WTC11 (cell line): Measurements from ENCODE around the gene QTRT2. TPM values are rescaled to one million over a fixed set of nuclear protein-coding genes. Genes with fewer than 3 reads are reported as not detected.

Experiments used
- ATAC-seq: fragments of 200-7000 bp; cut with Tn5 transposase; 2 replicates; pipeline ENCODE4 v1.10.0; 2021; ENCODE audit warnings: mild to moderate bottlenecking, moderate library complexity
- CTCF ChIA-PET: fragments of 300-600 bp; sonication (Branson Sonifier 250); formaldehyde crosslinking; loops from one replicate; lab custom pipeline; 2021; ENCODE audit warnings: antibody characterized with exemption; lab: Charles Lee
- POLR2A ChIA-PET: fragments of 350-600 bp; sonication (Branson Sonifier 250); formaldehyde crosslinking; loops from one replicate; lab custom pipeline; 2021; ENCODE audit warnings: antibody characterized with exemption; lab: Charles Lee
- DNase-seq: peaks from one replicate; pipeline ENCODE4 v3.0.0; 2021; ENCODE audit warnings: low spot score
- H3K27ac Mint-ChIP-seq: 2 replicates; pipeline ENCODE4 v1.8.0; 2021; ENCODE audit warnings: mixed read lengths
- H3K27me3 Mint-ChIP-seq: 2 replicates; pipeline ENCODE4 v1.8.0; 2021; ENCODE audit warnings: low read depth, mild to moderate bottlenecking, moderate library complexity, mixed read lengths
- H3K36me3 Mint-ChIP-seq: 2 replicates; pipeline ENCODE4 v1.8.0; 2021; ENCODE audit warnings: mixed read lengths
- H3K4me1 Mint-ChIP-seq: 2 replicates; pipeline ENCODE4 v1.8.0; 2022; ENCODE audit warnings: mixed read lengths
- H3K4me3 Mint-ChIP-seq: 2 replicates; pipeline ENCODE4 v1.8.0; 2021; ENCODE audit warnings: mild to moderate bottlenecking, moderate library complexity, mixed read lengths
- H3K9me3 Mint-ChIP-seq: 2 replicates; pipeline ENCODE4 v1.8.0; 2021; ENCODE audit warnings: mixed read lengths
- ATF1 ChIP-seq: sonication (generic); formaldehyde crosslinking; IDR thresholded peaks from 2 replicates; pipeline ENCODE4 v1.8.1; 2023; ENCODE audit warnings: mild to moderate bottlenecking, moderate library complexity, missing genetic modification reagents
- ATF6 ChIP-seq: sonication (generic); formaldehyde crosslinking; IDR thresholded peaks from 2 replicates; pipeline ENCODE4 v1.8.1; 2023; ENCODE audit warnings: mild to moderate bottlenecking, missing genetic modification reagents
- ERG ChIP-seq: fragments of 250-450 bp; sonication (Bioruptor Pico); IDR thresholded peaks from 2 replicates; pipeline ENCODE4 v1.8.0; 2021; ENCODE audit warnings: mild to moderate bottlenecking
- GTF2I ChIP-seq: fragments of 250-450 bp; sonication (Bioruptor Pico); conservative IDR thresholded peaks from 2 replicates; pipeline ENCODE4 v1.4.0; 2021; ENCODE audit warnings: mild to moderate bottlenecking
- JUN ChIP-seq: sonication (generic); formaldehyde crosslinking; IDR thresholded peaks from 2 replicates; pipeline ENCODE4 v1.8.0; 2023; ENCODE audit warnings: mild to moderate bottlenecking, missing genetic modification reagents
- MYBL2 ChIP-seq: sonication (generic); formaldehyde crosslinking; IDR thresholded peaks from 2 replicates; pipeline ENCODE4 v1.8.1; 2023; ENCODE audit warnings: mild to moderate bottlenecking, moderate library complexity, missing genetic modification reagents
- NFATC4 ChIP-seq: fragments of 250-450 bp; sonication (Bioruptor Pico); IDR thresholded peaks from 2 replicates; pipeline ENCODE4 v1.9.0; 2021; ENCODE audit warnings: mild to moderate bottlenecking
- NR1H2 ChIP-seq: sonication (generic); formaldehyde crosslinking; IDR thresholded peaks from 2 replicates; pipeline ENCODE4 v1.9.0; 2021; ENCODE audit warnings: mild to moderate bottlenecking, moderate library complexity, missing genetic modification reagents
- PRRX2 ChIP-seq: fragments of 250-450 bp; sonication (Bioruptor Pico); IDR thresholded peaks from 2 replicates; pipeline ENCODE4 v1.8.0; 2021; ENCODE audit warnings: mild to moderate bottlenecking
- RELA ChIP-seq: sonication (generic); formaldehyde crosslinking; IDR thresholded peaks from 2 replicates; pipeline ENCODE4 v1.8.1; 2022; ENCODE audit warnings: missing genetic modification reagents, mild to moderate bottlenecking, borderline replicate concordance
- SP1 ChIP-seq: sonication (generic); formaldehyde crosslinking; conservative IDR thresholded peaks from 2 replicates; pipeline ENCODE4 v1.8.1; 2022; ENCODE audit warnings: missing genetic modification reagents
- STAT6 ChIP-seq: sonication (generic); formaldehyde crosslinking; conservative IDR thresholded peaks from 2 replicates; pipeline ENCODE4 v1.8.1; 2023; ENCODE audit warnings: mild to moderate bottlenecking, low read depth, missing genetic modification reagents, moderate library complexity
- TEAD1 ChIP-seq: sonication (generic); formaldehyde crosslinking; IDR thresholded peaks from 2 replicates; pipeline ENCODE4 v1.8.0; 2022; ENCODE audit warnings: mild to moderate bottlenecking, missing genetic modification reagents
- TEAD4 ChIP-seq: sonication (generic); formaldehyde crosslinking; IDR thresholded peaks from 2 replicates; pipeline ENCODE4 v1.8.0; 2022; ENCODE audit warnings: mild to moderate bottlenecking, missing genetic modification reagents
- ZNF263 ChIP-seq: sonication (generic); formaldehyde crosslinking; IDR thresholded peaks from 2 replicates; pipeline ENCODE4 v1.8.1; 2022; ENCODE audit warnings: low read depth, mild to moderate bottlenecking, moderate library complexity, missing genetic modification reagents
- ZNF416 ChIP-seq: fragments of 250-450 bp; sonication (Bioruptor Pico); IDR thresholded peaks from 2 replicates; pipeline ENCODE4 v1.9.0; 2021; ENCODE audit warnings: mild to moderate bottlenecking, inconsistent platforms
- ZNF423 ChIP-seq: fragments of 250-450 bp; sonication (Bioruptor Pico); IDR thresholded peaks from 2 replicates; pipeline ENCODE4 v2.1.2; 2022; ENCODE audit warnings: mild to moderate bottlenecking, moderate library complexity
- total RNA-seq: library from RNA; stranded (reverse); gene quantifications from 3 replicates; pipeline ENCODE4 v1.2.3, GENCODE V29; 2021
- TF ChIP-seq, protein P1 (sequence below): sonication (generic); formaldehyde crosslinking; IDR thresholded peaks from 2 replicates; pipeline ENCODE4 v1.8.1; 2023; ENCODE audit warnings: mild to moderate bottlenecking, missing genetic modification reagents
- TF ChIP-seq, protein P2 (sequence below): fragments of 250-450 bp; sonication (Bioruptor Pico); conservative IDR thresholded peaks from 2 replicates; pipeline ENCODE4 v1.9.0; 2021; ENCODE audit warnings: mild to moderate bottlenecking
- TF ChIP-seq, protein P3 (sequence below): sonication (generic); formaldehyde crosslinking; IDR thresholded peaks from 2 replicates; pipeline ENCODE4 v1.8.0; 2023; ENCODE audit warnings: mild to moderate bottlenecking, missing genetic modification reagents

QTRT2 gene
- total RNA-seq, 1 experiment from 2014 or later = 40.0 TPM

DNA sequence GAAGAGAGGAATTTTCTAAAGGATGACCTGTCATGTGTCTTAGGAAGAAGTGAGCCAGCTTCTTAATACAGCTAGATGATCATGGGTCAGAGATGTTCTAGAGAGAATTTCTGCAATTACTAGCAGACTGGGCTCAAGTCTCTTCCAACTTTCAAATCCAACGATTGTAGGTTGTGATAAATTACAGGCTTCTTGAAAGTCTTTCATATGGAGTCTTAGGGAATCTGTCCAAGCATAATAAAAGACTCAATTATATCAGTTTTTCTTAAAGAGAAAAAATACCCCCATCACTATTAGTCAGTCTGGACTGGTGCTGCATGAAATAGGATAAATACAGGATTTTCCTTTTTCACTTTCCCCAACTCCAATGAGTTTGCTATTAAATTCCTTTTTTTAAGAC is 63.2 kb downstream of the QTRT2 start:
- no peaks in the 10 kb centered on the region for H3K27me3 Mint-ChIP-seq
- CTCF ChIA-PET = interaction anchor here (0.8 kb wide), 1 partner anchor 28 kb away, joined by 3 read pairs; no protein-coding TSS in a partner anchor
- no peaks in the 10 kb centered on the region for H3K36me3 Mint-ChIP-seq
- no peak overlapping the region for H3K4me3 Mint-ChIP-seq
- ATAC-seq = no peak
- H3K27ac Mint-ChIP-seq = no peak overlapping the region
- peaks cover 13% of the 10 kb centered on the region; the same call in 1 of the 2 replicates for H3K9me3 Mint-ChIP-seq
- POLR2A ChIA-PET = no interaction called here
- H3K4me1 Mint-ChIP-seq = peaks cover 13% of the 10 kb centered on the region
- no peak for DNase-seq
- TF ChIP-seq JUN (CRISPR knock-in tag) (no peak), RELA (CRISPR knock-in tag) (no peak), ZNF263 (CRISPR knock-in tag) (no peak), ATF6 (no peak), NFATC4 (CRISPR knock-in tag) (no peak), ERG (CRISPR knock-in tag) (no peak), NR1H2 (no peak), TEAD4 (no peak), ATF1 (CRISPR knock-in tag) (no peak)
- TF ChIP-seq, protein P1, sequence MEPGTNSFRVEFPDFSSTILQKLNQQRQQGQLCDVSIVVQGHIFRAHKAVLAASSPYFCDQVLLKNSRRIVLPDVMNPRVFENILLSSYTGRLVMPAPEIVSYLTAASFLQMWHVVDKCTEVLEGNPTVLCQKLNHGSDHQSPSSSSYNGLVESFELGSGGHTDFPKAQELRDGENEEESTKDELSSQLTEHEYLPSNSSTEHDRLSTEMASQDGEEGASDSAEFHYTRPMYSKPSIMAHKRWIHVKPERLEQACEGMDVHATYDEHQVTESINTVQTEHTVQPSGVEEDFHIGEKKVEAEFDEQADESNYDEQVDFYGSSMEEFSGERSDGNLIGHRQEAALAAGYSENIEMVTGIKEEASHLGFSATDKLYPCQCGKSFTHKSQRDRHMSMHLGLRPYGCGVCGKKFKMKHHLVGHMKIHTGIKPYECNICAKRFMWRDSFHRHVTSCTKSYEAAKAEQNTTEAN (CRISPR knock-in tag) = no peak
- TF ChIP-seq, all 79 proteins: peak for 0

- Mint-ChIP-seq H3K27ac (no peak overlapping the region), H3K27me3 (no peaks in the 10 kb centered on the region), H3K9me3 (peaks cover 13% of the 10 kb centered on the region; the same call in 1 of the 2 replicates), H3K36me3 (no peaks in the 10 kb centered on the region), H3K4me1 (peaks cover 13% of the 10 kb centered on the region), H3K4me3 (no peak overlapping the region)
- DNase-seq = no peak
- ChIA-PET POLR2A (no interaction called here), CTCF (no interaction called here)
- ATAC-seq = no peak
- TF ChIP-seq ZNF423 (CRISPR knock-in tag) (no peak), GTF2I (no peak), ATF6 (no peak), ZNF416 (no peak), SP1 (CRISPR knock-in tag) (no peak), MYBL2 (no peak), STAT6 (no peak), TEAD4 (no peak), NFATC4 (CRISPR knock-in tag) (no peak), TEAD1 (CRISPR knock-in tag) (no peak), PRRX2 (CRISPR knock-in tag) (no peak)
- TF ChIP-seq, protein P2, sequence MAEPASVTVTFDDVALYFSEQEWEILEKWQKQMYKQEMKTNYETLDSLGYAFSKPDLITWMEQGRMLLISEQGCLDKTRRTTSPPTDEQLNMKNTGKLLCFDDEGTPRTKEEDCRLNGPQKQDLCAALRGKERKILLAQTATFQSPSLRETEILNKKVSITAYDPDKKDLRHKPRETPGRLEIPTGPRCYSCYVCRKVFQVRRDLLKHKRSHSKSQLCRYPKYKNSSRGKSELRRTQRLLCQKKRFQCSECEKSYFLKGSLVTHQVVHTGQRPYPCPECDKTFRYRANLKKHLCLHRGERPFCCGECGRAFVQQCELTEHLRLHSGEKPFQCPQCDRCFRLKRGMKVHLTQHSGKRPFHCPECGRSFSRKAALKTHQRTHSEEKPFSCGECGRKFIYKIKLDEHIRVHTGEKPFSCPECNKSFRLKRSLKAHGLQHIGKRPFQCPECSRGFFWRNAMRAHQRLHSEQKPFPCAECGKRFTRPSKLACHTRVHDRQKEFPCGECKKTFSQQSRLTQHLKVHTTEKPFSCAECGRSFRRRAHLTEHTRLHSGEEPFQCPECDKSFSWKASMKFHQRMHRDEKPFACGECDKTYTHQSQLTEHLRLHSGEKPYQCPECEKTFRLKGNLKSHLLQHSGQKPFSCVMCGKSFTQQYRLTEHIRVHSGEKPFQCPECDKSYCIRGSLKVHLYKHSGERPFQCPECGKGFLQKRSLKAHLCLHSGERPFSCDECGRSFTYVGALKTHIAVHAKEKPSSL (CRISPR knock-in tag) = no peak
- TF ChIP-seq, protein P3, sequence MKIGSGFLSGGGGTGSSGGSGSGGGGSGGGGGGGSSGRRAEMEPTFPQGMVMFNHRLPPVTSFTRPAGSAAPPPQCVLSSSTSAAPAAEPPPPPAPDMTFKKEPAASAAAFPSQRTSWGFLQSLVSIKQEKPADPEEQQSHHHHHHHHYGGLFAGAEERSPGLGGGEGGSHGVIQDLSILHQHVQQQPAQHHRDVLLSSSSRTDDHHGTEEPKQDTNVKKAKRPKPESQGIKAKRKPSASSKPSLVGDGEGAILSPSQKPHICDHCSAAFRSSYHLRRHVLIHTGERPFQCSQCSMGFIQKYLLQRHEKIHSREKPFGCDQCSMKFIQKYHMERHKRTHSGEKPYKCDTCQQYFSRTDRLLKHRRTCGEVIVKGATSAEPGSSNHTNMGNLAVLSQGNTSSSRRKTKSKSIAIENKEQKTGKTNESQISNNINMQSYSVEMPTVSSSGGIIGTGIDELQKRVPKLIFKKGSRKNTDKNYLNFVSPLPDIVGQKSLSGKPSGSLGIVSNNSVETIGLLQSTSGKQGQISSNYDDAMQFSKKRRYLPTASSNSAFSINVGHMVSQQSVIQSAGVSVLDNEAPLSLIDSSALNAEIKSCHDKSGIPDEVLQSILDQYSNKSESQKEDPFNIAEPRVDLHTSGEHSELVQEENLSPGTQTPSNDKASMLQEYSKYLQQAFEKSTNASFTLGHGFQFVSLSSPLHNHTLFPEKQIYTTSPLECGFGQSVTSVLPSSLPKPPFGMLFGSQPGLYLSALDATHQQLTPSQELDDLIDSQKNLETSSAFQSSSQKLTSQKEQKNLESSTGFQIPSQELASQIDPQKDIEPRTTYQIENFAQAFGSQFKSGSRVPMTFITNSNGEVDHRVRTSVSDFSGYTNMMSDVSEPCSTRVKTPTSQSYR (CRISPR knock-in tag) = no peak
Observed at GRCh38 chr3:114120211-114120610, 63.7 kb downstream of the QTRT2 start.
